CD4-positive, alpha-beta T cell treated with Interleukin-4 for 4 hours (primary cell): ENCODE results near the gene GINS1.
"Not testable (repeated sequence)": the region's sequence is repeated elsewhere in the genome, so short reads cannot be mapped to it uniquely, and the experiment has no call there.

Experiments
- DNase-seq: peaks from one replicate; pipeline ENCODE4 v3.0.0-alpha.2; 2020

The GINS1 gene

DNA sequence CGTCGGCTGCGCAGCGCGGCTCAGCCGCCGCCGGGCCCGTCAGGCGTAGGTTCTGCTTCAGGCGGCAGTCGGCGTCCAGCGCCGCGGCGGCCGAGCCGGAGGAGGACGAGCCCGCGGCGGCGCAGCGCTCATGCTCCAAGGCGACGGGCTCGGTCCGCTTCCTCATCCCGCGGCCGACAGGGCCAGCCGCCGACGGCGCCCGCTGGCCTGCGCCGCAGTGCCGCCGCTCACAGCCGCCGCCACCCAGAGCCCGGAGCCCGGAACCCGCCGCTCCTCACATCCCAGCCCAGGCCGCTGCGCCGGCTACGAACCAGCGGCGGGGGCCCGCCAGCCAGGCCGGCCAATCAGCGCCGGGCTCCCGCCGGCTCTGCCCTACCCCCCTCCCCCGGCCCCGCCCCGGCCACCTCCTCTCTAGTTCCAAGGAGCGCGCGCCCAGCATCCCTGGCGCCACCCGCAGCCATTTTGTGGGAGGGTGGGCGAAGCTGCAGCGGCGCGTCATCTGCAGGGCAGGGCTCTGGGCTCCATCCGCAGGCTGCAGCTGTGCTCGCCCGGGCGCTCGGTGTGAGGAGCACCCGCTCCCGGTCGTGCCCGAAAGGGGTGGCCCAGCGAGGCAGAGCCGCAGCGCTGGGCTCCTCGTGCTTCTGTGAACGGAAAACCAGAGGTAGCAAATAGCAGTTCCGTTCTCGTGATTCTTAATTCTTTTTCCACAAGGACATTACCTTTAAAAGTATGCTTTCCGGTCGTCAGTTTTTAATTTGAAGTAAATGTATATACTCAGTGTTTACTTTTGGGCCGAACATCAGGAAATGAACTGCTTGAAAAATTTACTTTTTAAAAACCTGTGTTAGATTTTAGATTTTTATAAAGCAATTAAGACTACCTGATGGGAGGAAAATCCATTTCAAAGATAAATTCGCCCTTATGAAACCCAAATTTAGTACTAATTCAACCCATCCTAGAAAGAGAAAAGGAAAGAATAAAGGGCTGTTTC is 16.6 kb upstream of the GINS1 start, which contains the start of gene ABHD12:
TSS of gene ABHD12 (minus strand) at position 298 of the 991 bp plus-strand sequence. CDS start at position 166, 132 bp downstream.
- peak; percentile 93 for DNase-seq

GRCh38 chr20:25394276-25394675 is 13.2 kb upstream of the GINS1 start:
- DNase-seq = no peak

DNA sequence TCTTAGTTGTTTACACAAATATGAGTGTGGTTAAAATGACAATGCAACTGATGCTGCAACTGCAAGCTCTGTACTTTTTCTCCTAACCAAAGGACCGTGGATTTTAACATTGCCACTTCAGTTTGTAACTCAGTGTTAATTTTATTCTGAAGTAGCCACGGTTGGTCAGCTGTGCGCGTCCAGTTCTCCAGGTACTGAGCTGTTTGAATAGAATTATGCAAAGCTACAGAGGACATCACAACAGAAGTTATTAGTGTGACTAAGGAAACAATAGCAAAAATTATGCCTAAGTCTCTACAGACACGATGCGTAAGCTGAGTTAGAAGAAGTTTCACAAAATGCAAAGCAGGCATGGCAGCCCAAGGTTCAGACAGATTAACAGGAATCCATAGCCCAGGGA is 12.5 kb upstream of the GINS1 start:
- DNase-seq = no peak

GRCh38 chr20:25397096-25397495 is 10.4 kb upstream of the GINS1 start:
- no peak for DNase-seq

DNA sequence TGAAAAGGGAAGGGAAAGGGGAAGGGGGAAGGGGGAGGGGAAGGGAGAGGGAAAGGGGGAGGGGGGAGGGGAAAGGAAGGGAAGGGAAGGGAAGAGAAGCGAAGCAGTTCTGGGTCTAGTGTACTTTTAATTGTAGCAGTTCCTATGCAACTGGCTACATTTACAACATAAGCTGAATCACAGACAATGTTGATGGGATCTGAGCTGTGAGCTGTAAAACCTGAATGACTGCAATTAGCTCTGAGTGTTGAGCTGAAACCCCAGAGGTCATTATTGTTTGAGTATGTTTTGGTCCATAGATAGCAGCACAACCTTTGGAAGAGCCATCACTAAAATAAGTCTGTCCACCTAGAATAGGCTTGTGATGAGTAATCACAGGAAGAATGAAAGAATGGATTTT is 9.7 kb upstream of the GINS1 start:
- DNase-seq = no peak

DNA sequence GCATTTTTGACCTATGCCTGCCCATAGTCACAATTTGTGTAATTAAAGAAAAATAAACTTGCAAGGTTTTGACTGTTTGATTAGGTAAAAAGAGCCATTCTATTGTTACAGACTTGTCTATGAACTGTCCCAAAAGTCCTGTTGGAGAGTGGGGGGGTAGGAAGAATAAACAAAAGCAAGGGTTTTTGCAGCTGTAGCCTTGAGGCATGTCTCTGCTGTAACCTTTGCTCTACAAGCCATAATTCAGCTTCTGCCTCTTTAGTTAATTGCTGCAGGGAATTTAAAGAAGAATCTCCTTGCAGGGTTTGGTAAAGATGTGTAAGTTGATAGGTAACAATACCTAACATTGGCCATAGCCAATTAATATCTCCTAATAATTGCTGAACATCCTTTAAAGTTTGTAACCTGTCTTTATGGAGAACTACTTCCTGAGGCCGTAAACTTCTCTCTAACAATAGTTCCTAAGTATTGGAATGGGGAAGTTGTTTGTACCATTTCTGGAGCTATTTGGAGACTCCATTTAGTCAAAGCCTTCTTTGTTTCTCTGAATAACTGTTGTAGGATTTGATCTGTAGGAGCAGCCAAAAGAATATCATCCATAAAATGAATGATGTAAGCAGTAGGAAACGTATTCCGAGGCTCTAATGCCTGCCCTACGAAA is 9.0 kb upstream of the GINS1 start:
- no peak for DNase-seq

- DNase-seq = peak; percentile 61
Measured at GRCh38 chr20:25399037-25399430, 8.4 kb upstream of the GINS1 start.

- not testable (repeated sequence) for DNase-seq
Measured at GRCh38 chr20:25400291-25400732, 7.2 kb upstream of the GINS1 start.

DNA sequence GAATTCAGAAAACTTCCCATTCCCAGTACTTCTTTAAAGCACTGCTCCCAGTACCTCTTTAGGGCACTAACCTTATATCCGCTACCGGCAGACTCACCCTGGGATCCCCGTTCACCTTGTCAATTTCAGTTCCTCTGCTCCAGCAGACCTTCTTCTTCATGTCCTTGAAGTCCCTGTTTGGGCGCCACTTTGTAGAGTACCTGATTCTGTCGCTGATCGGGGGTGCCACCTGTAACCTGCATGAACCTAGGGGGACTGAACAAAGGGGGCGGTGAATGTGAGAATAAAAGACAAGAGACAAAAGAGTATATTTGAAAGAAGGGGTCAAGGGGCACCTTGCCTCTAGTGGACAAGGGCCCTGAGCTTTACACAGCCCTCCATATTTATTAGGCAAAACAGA is 4.9 kb upstream of the GINS1 start:
- DNase-seq = no peak

DNA sequence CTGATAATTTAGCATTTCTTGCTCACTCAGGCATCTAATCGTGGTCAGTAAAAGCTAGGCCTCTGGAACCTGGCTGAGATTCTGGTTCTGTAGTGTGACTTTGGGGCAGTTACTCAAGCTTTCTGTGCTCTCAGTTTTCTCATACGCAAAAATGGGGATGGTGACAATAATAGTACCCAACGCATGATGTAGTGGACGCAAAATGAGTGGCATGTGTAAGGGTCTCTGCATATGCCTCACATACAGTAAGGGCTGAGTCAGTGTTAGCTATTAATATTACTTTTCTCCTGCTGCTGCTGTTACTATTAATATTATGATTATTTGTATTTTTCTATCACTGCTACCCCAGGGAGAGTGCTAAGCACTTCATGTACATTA is 686 bp downstream of the GINS1 start:
- no peak for DNase-seq

GRCh38 chr20:25408890-25409289 is 1.4 kb downstream of the GINS1 start:
- no peak for DNase-seq

GRCh38 chr20:25418776-25419175 is 11.3 kb downstream of the GINS1 start:
- no peak for DNase-seq

DNA sequence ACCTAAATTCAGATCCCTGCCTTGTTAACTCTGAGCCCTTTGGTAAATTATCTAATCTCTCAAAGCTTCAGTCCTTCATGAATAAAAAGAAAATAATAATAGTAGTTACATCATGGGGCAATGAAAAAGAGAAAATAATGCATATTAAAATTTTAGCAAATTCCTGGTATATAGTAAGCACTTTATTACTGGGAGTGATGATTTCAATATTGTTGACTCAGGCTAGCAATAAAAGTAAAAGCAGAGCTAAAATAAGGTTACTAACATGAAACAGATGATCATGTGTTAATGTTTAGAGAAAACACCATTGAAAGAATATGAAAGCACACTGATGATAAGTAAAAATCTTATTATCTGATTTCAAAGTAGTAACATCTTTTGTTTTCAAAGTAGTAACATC is 13.6 kb downstream of the GINS1 start:
- DNase-seq = no peak

DNA sequence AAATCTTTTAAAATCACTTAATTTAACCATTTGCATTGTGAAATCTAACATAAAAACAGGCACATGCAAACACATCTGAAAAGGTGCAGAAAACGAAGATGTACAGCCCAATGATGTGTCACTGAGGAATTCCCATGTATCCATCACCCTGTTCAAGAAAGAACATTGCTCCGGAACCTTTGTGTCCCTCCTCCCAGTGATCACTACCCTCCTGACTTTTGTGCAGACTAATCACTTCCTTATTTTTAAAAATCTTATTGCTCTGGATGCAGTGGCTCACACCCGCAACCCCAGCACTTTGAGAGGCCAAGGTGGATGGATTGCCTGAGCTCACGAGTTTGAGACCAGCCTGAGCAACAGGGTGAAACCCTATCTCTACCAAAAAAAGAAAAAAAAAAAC is 14.6 kb downstream of the GINS1 start:
- no peak for DNase-seq

DNA sequence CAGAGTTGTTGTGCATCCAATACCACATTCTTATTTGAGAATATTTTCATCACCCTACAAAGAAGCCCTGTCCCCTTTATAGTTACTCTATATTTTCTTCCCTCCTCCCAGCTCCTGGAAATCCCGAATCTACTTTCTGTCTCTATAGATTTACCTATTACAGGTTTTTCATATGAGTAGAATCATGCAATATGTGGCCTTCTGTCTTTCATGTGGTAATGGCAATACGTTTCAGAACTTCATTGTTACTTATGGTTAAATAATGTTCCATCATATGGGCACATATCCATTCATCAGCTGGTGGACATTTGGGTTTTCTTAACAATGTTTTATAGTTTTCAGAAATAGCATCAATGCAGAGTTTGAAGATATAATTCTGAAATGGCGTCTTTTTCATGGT is 17.1 kb downstream of the GINS1 start:
- no peak for DNase-seq

- DNase-seq = no peak
Measured at GRCh38 chr20:25437153-25437581, 29.7 kb downstream of the GINS1 start.

DNA sequence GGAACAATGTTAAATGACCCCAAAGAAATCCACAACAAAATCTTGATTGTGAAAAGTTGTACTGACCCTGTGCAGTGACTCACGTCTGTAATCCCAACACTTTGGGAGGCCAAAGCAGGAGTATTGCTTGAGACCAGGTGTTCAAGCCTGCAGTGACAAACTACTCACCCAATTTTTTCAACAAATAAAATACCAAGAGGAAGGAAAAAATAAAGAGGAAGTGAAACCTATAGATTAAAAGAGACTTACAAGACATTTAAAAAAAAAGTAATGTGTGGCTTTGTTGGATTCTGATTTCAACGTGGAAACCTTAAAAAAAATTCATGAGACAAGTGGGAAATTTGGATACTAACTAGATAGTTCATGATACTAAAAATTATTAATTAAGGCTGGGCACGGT is 31.9 kb downstream of the GINS1 start:
- DNase-seq = no peak

DNA sequence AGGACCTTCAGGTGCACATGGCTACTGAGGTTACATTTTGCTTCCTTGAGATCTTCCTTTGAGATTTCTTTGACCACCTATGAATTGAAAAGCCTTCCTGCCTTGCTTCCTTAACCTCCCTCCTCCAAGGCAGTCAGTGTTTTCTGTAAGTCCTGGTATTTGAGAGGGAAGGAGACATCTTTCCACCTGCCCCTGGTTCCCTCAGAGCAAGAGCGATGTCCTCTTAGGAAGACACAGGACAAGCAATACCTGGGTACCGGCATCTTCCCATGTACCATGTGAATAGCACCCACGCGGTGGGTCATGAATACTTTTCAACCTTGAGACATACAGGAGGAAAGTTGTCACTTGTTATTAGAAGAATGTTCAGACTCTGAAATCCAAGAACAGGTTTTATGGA is 37.1 kb downstream of the GINS1 start:
- no peak for DNase-seq

GRCh38 chr20:25447671-25448070 is 40.2 kb downstream of the GINS1 start:
- DNase-seq = no peak

DNA sequence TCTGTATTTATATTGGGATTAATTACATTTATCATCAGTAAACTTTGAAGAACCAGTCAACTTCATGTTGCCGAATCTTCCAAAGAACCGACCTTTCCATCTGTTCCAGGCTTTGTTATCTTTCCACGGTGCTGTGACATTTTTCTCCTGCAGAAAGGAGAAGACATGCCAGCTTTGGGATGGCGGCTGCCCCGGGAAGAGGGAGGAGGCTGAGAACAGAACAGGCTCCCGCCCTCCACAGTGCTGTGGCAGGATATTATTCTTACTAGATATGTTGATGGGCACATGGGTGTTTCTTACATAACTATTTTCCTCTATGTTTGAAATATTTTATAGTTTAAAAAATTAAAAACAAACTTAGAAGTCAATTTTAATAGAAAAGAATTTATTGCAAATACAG is 44.9 kb downstream of the GINS1 start:
- DNase-seq = no peak

GRCh38 chr20:25453035-25453810 is 45.8 kb downstream of the GINS1 start:
- no peak for DNase-seq

GRCh38 chr20:25454153-25454900 is 46.9 kb downstream of the GINS1 start:
- DNase-seq = no peak
